Skeletal muscle cell (primary cell): ENCODE data around the gene C15orf62.

Experiments used
- DNase-seq: peaks from one replicate; pipeline ENCODE4 v3.0.0-alpha.2; 2010; ENCODE audit warnings: low read depth
- H3K4me3 ChIP-seq: 2 replicates; pipeline ENCODE4 v1.5.1; 2011; ENCODE audit warnings: low read depth, mild to moderate bottlenecking, control low read depth, low read length, moderate library complexity

Gene C15orf62

DNA sequence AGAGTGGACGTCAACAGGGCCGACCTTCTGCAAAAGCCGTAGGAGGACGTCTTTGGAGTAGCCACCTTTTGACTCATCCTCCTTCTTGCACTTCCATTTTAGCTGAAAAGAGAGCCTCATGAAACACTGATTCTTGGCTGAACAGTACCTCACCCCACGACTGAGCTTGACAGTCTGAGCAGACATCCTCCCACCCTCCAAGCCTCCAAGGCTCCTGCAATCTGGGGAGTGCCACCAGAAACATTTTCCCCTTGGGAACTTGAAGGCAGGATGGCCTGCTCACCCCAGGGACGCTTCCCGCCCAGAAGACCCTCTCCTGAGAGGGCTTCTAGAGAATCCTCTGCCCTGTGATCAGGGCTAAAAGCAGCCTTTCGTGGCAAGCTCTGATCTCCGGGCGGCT, 5.2 kb downstream of the C15orf62 start:
- no peak for DNase-seq
- no peak overlapping the region for H3K4me3 ChIP-seq

- H3K4me3 ChIP-seq, result no peak overlapping the region
- DNase-seq, result no peak
These were observed 6.2 kb downstream of the C15orf62 start for GRCh38 chr15:40775740-40776536.

GRCh38 chr15:40776537-40777141, 6.9 kb downstream of the C15orf62 start:
- no peak overlapping the region for H3K4me3 ChIP-seq
- DNase-seq, result no peak

- no peak for DNase-seq
- H3K4me3 ChIP-seq, result no peak overlapping the region
These were observed 12.9 kb downstream of the C15orf62 start for GRCh38 chr15:40782609-40783227.

- no peak for DNase-seq
These were observed 15.4 kb downstream of the C15orf62 start for GRCh38 chr15:40785164-40785563.

DNA sequence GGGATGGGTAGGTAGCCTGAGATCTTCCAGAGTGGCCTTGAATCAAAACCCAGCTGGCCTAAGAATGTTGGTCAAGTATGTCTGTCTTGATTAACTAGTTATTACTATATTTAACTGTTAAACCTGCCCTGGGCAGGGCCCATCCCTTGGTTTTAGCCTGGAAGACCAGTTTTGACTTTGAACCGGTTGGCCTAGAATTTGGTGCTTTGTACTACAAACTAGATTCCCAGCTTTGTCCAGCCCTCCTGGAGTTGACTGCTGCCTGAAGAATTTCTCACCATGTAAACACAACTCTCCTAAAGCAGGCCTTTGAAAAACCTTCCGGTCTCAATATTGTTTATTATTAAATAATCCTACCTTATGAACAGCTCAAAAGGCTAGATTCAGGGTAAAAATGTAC, 16.0 kb downstream of the C15orf62 start:
- no peak overlapping the region for H3K4me3 ChIP-seq

More at GRCh38 chr15:40785164-40785563, 15.4 kb downstream of the C15orf62 start:
- no peak overlapping the region for H3K4me3 ChIP-seq

GRCh38 chr15:40787344-40787841, 17.6 kb downstream of the C15orf62 start:
- peak; percentile 78 for DNase-seq
- H3K4me3 ChIP-seq, result no peak overlapping the region

More for the DNA sequence above, 16.0 kb downstream of the C15orf62 start:
- DNase-seq, result no peak

DNA sequence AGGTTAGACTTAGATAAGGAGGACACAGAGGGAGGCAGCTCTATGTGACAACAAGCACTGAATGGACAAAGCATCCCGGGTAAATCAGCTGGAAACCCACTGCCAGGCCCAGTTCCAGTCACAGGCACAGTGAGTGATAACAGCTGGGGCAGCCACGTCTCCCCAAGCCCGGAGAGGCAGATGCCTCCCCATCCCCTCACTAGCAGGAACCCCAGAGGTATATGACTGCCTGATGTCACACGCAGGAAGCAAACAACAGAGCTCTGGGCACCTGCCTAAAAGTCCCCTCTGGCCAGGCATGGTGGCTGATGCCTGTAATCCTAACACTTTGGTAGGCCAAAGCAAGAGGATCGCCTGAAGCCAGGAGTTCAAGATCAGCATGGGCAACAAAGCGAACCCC, 18.2 kb downstream of the C15orf62 start:
- no peak overlapping the region for H3K4me3 ChIP-seq
- DNase-seq, result no peak

- DNase-seq, result no peak
- no peak overlapping the region for H3K4me3 ChIP-seq
These were observed 19.3 kb downstream of the C15orf62 start for GRCh38 chr15:40789119-40789518.

- H3K4me3 ChIP-seq, result no peak overlapping the region
- no peak for DNase-seq
These were observed 20.2 kb downstream of the C15orf62 start for GRCh38 chr15:40789999-40790398.

DNA sequence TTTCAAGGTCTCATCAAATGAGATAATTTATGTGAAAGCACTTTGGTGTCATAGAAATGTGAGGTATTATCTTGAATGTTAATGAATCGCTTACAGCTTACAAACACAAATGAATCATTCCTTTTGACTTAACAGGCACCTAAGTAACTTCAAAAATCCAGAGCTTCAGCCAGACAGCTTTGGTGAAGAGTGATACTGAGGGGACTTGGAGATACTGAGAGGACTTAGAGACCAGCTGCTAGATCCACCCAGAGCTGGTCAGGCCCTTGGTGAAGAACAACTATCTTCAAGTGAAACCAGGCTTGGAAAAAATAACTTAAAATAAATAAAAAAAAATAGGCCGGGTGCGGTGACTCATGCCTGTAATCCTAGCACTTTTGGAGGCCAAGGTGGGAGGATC, 20.9 kb downstream of the C15orf62 start:
- DNase-seq, result no peak
- H3K4me3 ChIP-seq, result no peak overlapping the region

- H3K4me3 ChIP-seq, result no peak overlapping the region
- DNase-seq, result no peak
These were observed 22.6 kb downstream of the C15orf62 start for GRCh38 chr15:40792394-40792793.

DNA sequence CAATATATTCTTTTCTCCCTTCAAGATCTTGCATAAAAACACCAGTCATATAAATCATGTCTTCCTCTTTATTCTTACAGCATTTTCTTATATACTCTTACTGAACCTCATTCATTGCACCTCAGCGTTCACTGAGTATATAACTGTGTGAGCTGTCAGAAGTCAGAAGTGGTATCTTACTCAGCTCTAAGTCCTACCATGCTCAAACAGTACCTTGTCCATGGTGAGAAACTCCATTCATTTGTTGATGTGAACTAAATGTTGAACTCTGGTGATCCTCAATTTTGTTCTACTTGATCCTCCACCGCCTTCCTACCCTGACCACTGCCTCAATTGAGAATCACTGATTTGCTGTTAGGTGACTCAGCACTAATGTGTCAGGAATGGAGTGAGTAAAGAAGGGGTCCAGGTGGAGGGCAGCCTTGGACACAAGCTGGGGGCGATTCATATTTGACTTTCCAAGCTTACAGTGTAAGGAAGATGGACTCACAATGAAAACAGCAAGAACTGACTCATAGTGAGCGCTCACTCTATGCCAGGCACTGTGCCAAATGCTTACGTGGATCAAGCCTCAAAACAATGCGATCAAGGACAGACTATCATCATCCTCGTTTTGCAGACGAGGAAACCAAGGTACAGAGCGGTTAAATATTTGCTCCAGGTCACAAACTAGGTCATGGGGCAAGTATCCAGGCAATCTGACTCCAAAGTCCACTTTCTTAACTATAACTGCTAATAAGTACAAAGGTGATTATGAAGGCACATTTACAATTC, 23.6 kb downstream of the C15orf62 start:
- peak; percentile 93 for DNase-seq
- H3K4me3 ChIP-seq, result no peak overlapping the region

- no peak for DNase-seq
- no peak overlapping the region for H3K4me3 ChIP-seq
These were observed 26.3 kb downstream of the C15orf62 start for GRCh38 chr15:40796041-40796440.

DNA sequence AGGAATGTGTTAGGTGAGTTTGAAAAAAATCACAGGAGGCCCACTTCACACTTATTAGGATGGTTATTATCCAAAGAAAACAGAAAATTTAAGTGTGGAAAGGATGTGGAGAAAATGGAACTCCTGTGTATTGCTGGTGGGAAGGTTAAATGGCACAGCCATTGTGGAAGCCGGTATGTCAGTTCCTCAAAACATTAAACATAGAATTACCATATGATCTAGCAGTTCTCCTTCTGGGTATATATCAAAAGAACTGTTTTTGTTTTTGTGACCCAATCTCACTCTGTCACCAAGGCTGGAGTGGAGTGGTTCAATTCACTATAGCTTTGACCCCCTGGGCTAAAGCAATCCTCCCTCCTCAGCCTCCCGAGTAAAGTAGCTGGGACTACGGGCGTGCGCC, 26.7 kb downstream of the C15orf62 start:
- H3K4me3 ChIP-seq, result no peak overlapping the region
- DNase-seq, result no peak

DNA sequence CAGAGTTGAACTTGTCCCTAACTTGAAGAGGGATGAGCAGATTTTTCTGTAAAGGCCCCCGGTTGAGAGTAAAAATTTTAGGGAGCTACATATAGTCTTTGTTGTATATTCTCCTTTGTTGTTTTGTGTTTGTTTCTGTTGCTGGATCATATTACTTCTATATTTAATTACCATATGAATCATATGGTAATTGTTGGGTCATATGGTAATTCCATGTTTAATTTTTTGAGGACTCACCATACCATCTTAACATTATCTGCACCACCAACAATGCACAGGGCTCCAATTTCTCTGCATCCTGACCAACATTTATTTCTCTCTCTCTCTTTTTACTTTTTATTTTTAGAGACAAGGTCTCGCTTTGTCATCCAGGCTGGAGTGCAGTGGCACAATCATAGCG, 29.7 kb downstream of the C15orf62 start:
- DNase-seq, result no peak
- H3K4me3 ChIP-seq, result no peak overlapping the region

GRCh38 chr15:40803076-40803475, 33.3 kb downstream of the C15orf62 start:
- no peak for DNase-seq
- H3K4me3 ChIP-seq, result no peak overlapping the region

DNA sequence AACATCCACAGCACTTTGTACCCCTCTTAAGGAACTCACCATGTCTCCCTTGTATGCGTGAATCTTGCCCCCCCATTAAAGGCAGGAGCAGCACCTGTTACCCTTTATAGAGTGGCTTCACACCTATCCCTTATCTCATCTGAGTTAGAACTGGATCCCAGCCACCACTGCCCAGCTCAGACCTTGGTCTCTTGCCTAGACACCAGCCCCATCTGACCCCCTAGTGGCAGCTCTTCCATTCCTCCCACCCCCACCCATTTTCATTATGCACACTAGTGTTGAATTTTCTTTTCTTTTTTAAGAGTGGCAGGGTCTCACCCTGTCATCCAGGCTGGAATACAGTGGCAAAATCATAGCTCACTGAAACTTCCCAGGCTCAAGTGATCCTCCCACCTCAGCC, 33.9 kb downstream of the C15orf62 start:
- no peak for DNase-seq
- H3K4me3 ChIP-seq, result no peak overlapping the region

DNA sequence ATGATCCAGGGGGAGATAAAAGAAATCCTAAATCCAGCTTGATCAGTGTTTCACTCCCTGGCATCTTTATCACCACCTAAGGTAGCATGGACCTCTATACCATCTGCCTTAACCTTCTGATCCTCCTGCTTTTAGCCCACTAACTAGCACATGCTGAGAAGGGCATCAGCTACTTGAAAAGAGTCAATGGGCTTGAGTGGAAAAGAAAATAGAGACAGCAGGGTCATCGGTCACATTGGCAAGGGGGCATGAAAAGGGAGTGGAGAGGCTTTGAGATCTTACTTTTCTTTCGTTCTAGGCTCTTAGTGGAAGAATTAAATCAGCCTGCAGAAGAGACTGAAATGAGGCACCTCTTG, 36.9 kb downstream of the C15orf62 start:
- no peak for DNase-seq
- peak overlapping the region; percentile 98 for H3K4me3 ChIP-seq
